CD4-positive, alpha-beta memory T cell (primary cell): ENCODE data around the gene ZNF385C. TPM values are rescaled to one million over a fixed set of nuclear protein-coding genes. Genes with fewer than 3 reads are reported as not detected.

Source experiments
- CTCF ChIA-PET: fragments of 350-600 bp; sonication (Branson Sonifier 250); formaldehyde crosslinking; loops from one replicate; lab custom pipeline; 2021; ENCODE audit warnings: inconsistent platforms; ENCODE audit not compliant: partially characterized antibody; lab: Charles Lee
- POLR2A ChIA-PET: fragments of 350-600 bp; sonication (Branson Sonifier 250); formaldehyde crosslinking; loops from one replicate; lab custom pipeline; 2021; ENCODE audit not compliant: partially characterized antibody; lab: Charles Lee
- DNase-seq, 5 donors: peaks; one replicate each; pipeline versions ENCODE4 v3.0.0 to v3.0.0-alpha.2; 2020 to 2022; ENCODE audit warnings: mixed read lengths in 1 of 5
- H3K27ac ChIP-seq: one replicate; pipeline ENCODE4 v1.7.0; 2013; ENCODE audit warnings: low read depth, low read length
- H3K27me3 ChIP-seq: 2 replicates; pipeline ENCODE4 v1.7.0; 2013; ENCODE audit warnings: mild to moderate bottlenecking, low read length, moderate library complexity; ENCODE audit not compliant: insufficient read depth
- H3K36me3 ChIP-seq: 2 replicates; pipeline ENCODE4 v1.7.0; 2013; ENCODE audit warnings: mild to moderate bottlenecking, low read length, moderate library complexity; ENCODE audit not compliant: insufficient read depth
- H3K4me1 ChIP-seq: 2 replicates; pipeline ENCODE4 v1.7.0; 2013; ENCODE audit warnings: mild to moderate bottlenecking, low read length, moderate library complexity; ENCODE audit not compliant: insufficient read depth
- H3K4me3 ChIP-seq, 2 donors: one replicate each; pipeline ENCODE4 v1.7.0; 2013; ENCODE audit warnings: low read length in 2 of 2, mild to moderate bottlenecking in 1 of 2
- H3K9me3 ChIP-seq, 2 donors: one replicate each; pipeline ENCODE4 v1.7.0; 2013; ENCODE audit warnings: low read length in 2 of 2, control low read depth in 1 of 2; ENCODE audit not compliant: control insufficient read depth in 1 of 2
- H3K27ac Mint-ChIP-seq, 7 donors: one replicate each; pipeline ENCODE4 v1.8.0; 2020 to 2021; ENCODE audit warnings: mixed read lengths in 7 of 7, mild to moderate bottlenecking in 6 of 7, inconsistent platforms in 3 of 7, moderate library complexity in 3 of 7
- H3K27me3 Mint-ChIP-seq, 2 donors: one replicate each; pipeline ENCODE4 v1.8.0; 2020 to 2021; ENCODE audit warnings: mixed read lengths in 2 of 2
- H3K36me3 Mint-ChIP-seq, 2 donors: one replicate each; pipeline ENCODE4 v1.8.0; 2020 to 2021; ENCODE audit warnings: mixed read lengths in 2 of 2, inconsistent platforms in 1 of 2, mild to moderate bottlenecking in 1 of 2
- H3K4me1 Mint-ChIP-seq, 4 donors: one replicate each; pipeline ENCODE4 v1.8.0; 2020 to 2021; ENCODE audit warnings: mixed read lengths in 4 of 4, mild to moderate bottlenecking in 1 of 4
- H3K4me3 Mint-ChIP-seq, 8 donors: one replicate each; pipeline ENCODE4 v1.8.0; 2020 to 2021; ENCODE audit warnings: mixed read lengths in 8 of 8, mild to moderate bottlenecking in 7 of 8, moderate library complexity in 6 of 8, inconsistent platforms in 3 of 8
- H3K9me3 Mint-ChIP-seq, 8 donors: one replicate each; pipeline ENCODE4 v1.8.0; 2020 to 2021; ENCODE audit warnings: mixed read lengths in 8 of 8, mild to moderate bottlenecking in 5 of 8, inconsistent platforms in 3 of 8, moderate library complexity in 1 of 8
- intact Hi-C: fragments of 100-400 bp; cut with micrococcal nuclease; formaldehyde crosslinking; loops from one replicate; pipeline ENCODE4 v1.15.1; 2023
- polyA plus RNA-seq, 2 donors: library from polyadenylated mRNA; unstranded; fragments of 300-500 nt; fragmentation: Illumina TruSeq; gene quantifications; one replicate each; pipeline ENCODE4 v1.2.3, GENCODE V29; 2021
- total RNA-seq, 2 experiments: library from RNA; stranded (reverse); gene quantifications; one replicate each; pipeline ENCODE4 v1.2.3, GENCODE V29; 2021

Gene ZNF385C
- total and polyA plus RNA-seq, 4 experiments from 2014 or later = 0.36 TPM; not detected in 3

DNA sequence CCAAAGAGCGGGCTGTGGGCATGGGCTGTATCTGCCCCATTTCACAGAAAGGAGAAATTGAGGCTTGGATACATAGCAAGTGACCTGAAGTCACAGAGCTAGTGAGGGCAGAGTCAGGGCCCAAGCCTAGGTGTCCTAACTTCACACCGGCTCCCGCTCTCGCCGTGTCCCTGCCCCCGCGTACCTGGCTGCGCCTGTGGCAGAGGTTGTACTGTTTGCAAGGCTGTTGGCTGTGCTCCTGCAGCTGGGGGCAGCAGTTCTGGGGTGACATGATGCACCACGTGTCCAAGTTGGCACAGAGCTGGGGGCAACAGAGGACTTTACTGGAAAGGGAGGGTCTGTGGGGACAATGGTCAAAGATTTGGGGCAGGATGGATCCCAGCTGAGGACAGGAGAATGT lies 10.8 kb upstream of the ZNF385C start:
- intact Hi-C loops = no loop called here
- Mint-ChIP-seq H3K4me3 (peak overlapping the region in 2 of 8 donors; percentile 30 to 58), H3K27ac (peak overlapping the region in 4 of 7 donors; percentile 24 to 60 (median 52)), H3K27me3 (no peaks in the 10 kb centered on the region), H3K9me3 (peaks cover 0 to 3% (median 0%) of the 10 kb centered on the region in 8 donors), H3K4me1 (peaks cover 21 to 55% (median 41%) of the 10 kb centered on the region in 4 donors), H3K36me3 (peaks cover 5 to 22% of the 10 kb centered on the region in 2 donors)
- Histone ChIP-seq H3K4me1 (peaks cover 44% of the 10 kb centered on the region), H3K27me3 (no peaks in the 10 kb centered on the region), H3K27ac (no peak overlapping the region), H3K9me3 (no peaks in the 10 kb centered on the region), H3K36me3 (peaks cover 7% of the 10 kb centered on the region), H3K4me3 (no peak overlapping the region)
- ChIA-PET CTCF (interaction anchor here (0.9 to 7.9 kb wide), 5 partner anchors 8 to 90 kb away, joined by 4 to 88 read pairs (median 10); partner anchors contain the start of genes DNAJC7 and NKIRAS2), POLR2A (interaction anchor here (1.2 to 1.3 kb wide), 2 partner anchors 10 to 143 kb away, joined by 4 read pairs; partner anchors contain the start of gene CNP)
- no peak for DNase-seq

GRCh38 chr17:42107597-42108576 lies 9.6 kb upstream of the ZNF385C start:
- POLR2A ChIA-PET = interaction anchor here (1.0 to 1.2 kb wide), 4 partner anchors 8 to 141 kb away, joined by 3 to 5 read pairs (median 4); partner anchors contain the start of genes CNP, DNAJC7 and NKIRAS2
- intact Hi-C loops = no loop called here
- peak overlapping the region; percentile 51 to 68 (median 59) for H3K4me3 Mint-ChIP-seq
- H3K27me3 ChIP-seq = no peaks in the 10 kb centered on the region
- peaks cover 7% of the 10 kb centered on the region for H3K36me3 ChIP-seq
- no peaks in the 10 kb centered on the region for H3K27me3 Mint-ChIP-seq
- no peak overlapping the region for H3K27ac ChIP-seq
- H3K4me1 Mint-ChIP-seq = peaks cover 21 to 53% (median 40%) of the 10 kb centered on the region in 4 donors
- DNase-seq = peak; percentile 86 to 89 (median 87)
- peaks cover 0 to 3% (median 0%) of the 10 kb centered on the region in 8 donors for H3K9me3 Mint-ChIP-seq
- CTCF ChIA-PET = interaction anchor here (0.9 to 7.9 kb wide), 7 partner anchors 8 to 90 kb away, joined by 4 to 88 read pairs (median 5); partner anchors contain the start of gene DNAJC7
- H3K36me3 Mint-ChIP-seq = peaks cover 5 to 24% of the 10 kb centered on the region in 2 donors
- H3K9me3 ChIP-seq = no peaks in the 10 kb centered on the region
- no peak overlapping the region for H3K4me3 ChIP-seq
- H3K27ac Mint-ChIP-seq = peak overlapping the region in 5 of 7 donors; percentile 43 to 83 (median 58)
- H3K4me1 ChIP-seq = peaks cover 38% of the 10 kb centered on the region

- Mint-ChIP-seq H3K36me3 (peaks cover 5 to 19% of the 10 kb centered on the region in 2 donors), H3K9me3 (peaks cover 0 to 3% (median 0%) of the 10 kb centered on the region in 8 donors), H3K4me1 (peaks cover 17 to 46% (median 34%) of the 10 kb centered on the region in 4 donors), H3K4me3 (peak overlapping the region in 5 of 8 donors; percentile 54 to 68 (median 61)), H3K27ac (peak overlapping the region in 1 of 7 donors; percentile 79), H3K27me3 (no peaks in the 10 kb centered on the region)
- Histone ChIP-seq H3K36me3 (peaks cover 7% of the 10 kb centered on the region), H3K4me1 (peaks cover 34% of the 10 kb centered on the region), H3K9me3 (no peaks in the 10 kb centered on the region), H3K4me3 (no peak overlapping the region), H3K27ac (no peak overlapping the region), H3K27me3 (no peaks in the 10 kb centered on the region)
- intact Hi-C loops = no loop called here
- no peak for DNase-seq
- POLR2A ChIA-PET = interaction anchor here (0.7 to 1.2 kb wide), 3 partner anchors 9 to 143 kb away, joined by 3 to 5 read pairs (median 3); partner anchors contain the start of gene CNP
- CTCF ChIA-PET = interaction anchor here (0.6 to 7.9 kb wide), 7 partner anchors 9 to 1473 kb away, joined by 3 to 88 read pairs (median 6); partner anchors contain the start of gene DNAJC7
Measured at GRCh38 chr17:42107124-42107523, 8.9 kb upstream of the ZNF385C start.

DNA sequence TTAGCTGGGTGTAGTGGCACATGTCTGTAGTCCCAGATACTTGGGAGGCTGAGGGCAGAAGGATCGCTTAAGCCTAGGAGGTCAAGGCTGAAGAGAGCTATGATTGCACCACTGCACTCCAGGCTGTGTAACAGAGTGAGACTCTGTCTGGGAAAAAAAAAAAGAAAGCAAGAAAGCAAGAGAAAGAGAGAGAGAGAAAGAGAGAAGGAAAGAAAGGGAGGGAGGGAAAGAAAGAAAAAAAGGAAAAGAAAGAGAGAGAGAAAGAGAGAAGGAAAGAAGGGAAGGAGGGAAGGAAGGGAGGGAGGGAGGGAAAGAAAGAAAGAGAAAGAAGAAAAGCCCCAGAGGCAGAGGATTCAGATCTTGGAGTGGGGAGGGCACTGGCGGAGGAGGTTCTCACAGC lies 7.7 kb upstream of the ZNF385C start:
- peaks cover 23% of the 10 kb centered on the region for H3K4me1 ChIP-seq
- H3K27ac ChIP-seq = no peak overlapping the region
- H3K27me3 ChIP-seq = no peaks in the 10 kb centered on the region
- Mint-ChIP-seq H3K9me3 (peaks cover 0 to 3% (median 0%) of the 10 kb centered on the region in 8 donors), H3K36me3 (peaks cover 5 to 19% of the 10 kb centered on the region in 2 donors), H3K27ac (no peak overlapping the region), H3K4me3 (peak overlapping the region in 3 of 8 donors; percentile 20 to 52 (median 21)), H3K27me3 (no peaks in the 10 kb centered on the region), H3K4me1 (peaks cover 13 to 35% (median 24%) of the 10 kb centered on the region in 4 donors)
- CTCF ChIA-PET = interaction anchor here (2.0 kb wide), 1 partner anchor 143 kb away, joined by 7 read pairs; no protein-coding TSS in a partner anchor
- no peak for DNase-seq
- intact Hi-C loops = no loop called here
- peaks cover 7% of the 10 kb centered on the region for H3K36me3 ChIP-seq
- no peak overlapping the region for H3K4me3 ChIP-seq
- H3K9me3 ChIP-seq = no peaks in the 10 kb centered on the region
- POLR2A ChIA-PET = interaction anchor here (1.2 kb wide), 1 partner anchor 8 kb away, joined by 3 read pairs; no protein-coding TSS in a partner anchor

- peak overlapping the region in 1 of 7 donors; percentile 57 for H3K27ac Mint-ChIP-seq
- peaks cover 7% of the 10 kb centered on the region for H3K36me3 ChIP-seq
- H3K4me3 Mint-ChIP-seq = no peak overlapping the region
- CTCF ChIA-PET = interaction anchor here (1.2 to 1.9 kb wide), 4 partner anchors 9 to 79 kb away, joined by 4 to 7 read pairs (median 6); partner anchors contain the start of gene DHX58
- no peaks in the 10 kb centered on the region for H3K27me3 ChIP-seq
- DNase-seq = no peak
- H3K27me3 Mint-ChIP-seq = no peaks in the 10 kb centered on the region
- H3K27ac ChIP-seq = no peak overlapping the region
- intact Hi-C loops = no loop called here
- H3K4me1 ChIP-seq = peaks cover 13% of the 10 kb centered on the region
- no peak overlapping the region for H3K4me3 ChIP-seq
- H3K4me1 Mint-ChIP-seq = peaks cover 3 to 23% (median 13%) of the 10 kb centered on the region in 4 donors
- H3K9me3 ChIP-seq = no peaks in the 10 kb centered on the region
- no peaks in the 10 kb centered on the region for H3K9me3 Mint-ChIP-seq
- peaks cover 0 to 15% of the 10 kb centered on the region in 2 donors for H3K36me3 Mint-ChIP-seq
- POLR2A ChIA-PET = interaction anchor here (1.0 kb wide), 1 partner anchor 8 kb away, joined by 4 read pairs; the partner anchor contains the start of gene DHX58
Measured at GRCh38 chr17:42104264-42104663, 6.0 kb upstream of the ZNF385C start.

DNA sequence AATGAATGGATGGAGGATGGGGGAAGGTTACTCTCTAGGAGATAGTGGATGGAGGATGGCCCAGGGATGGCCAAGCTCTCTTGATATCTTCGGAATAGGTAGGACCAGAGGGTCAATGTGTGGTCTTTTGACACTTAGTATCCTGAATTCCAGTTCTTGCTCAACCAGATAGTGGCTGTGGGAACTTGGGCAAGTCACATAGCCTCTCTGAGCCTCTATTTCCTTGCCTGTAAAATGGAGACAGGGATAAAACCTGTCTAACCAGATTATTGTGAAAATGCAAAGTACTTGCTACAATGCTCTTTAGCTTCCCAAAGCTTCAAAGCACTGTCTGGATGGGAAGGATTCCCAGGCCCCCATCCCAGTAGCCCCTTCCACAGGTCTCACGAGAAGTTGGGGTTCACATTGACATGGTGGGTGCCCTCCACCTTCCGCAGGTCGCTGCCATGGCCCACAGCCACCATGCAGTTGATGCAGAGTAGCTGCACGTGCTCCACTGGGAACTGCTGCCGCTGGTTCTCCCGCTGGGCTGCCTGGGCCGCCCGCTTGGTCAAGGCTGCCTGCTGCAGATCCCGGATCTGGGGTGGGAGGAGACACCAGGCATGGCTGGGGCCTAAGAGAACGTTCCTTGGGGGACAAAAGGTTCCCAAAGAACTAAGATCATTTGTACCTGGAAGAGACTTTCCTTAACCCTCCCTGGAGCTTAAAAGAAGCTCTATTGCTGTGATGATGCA lies 5.1 kb upstream of the ZNF385C start:
- no peak overlapping the region for H3K4me3 Mint-ChIP-seq
- no peak overlapping the region for H3K27ac ChIP-seq
- intact Hi-C loops = no loop called here
- no peaks in the 10 kb centered on the region for H3K9me3 ChIP-seq
- no peak for DNase-seq
- H3K9me3 Mint-ChIP-seq = no peaks in the 10 kb centered on the region
- no peaks in the 10 kb centered on the region for H3K27me3 ChIP-seq
- CTCF ChIA-PET = interaction anchor here (0.7 to 1.9 kb wide), 7 partner anchors 9 to 423 kb away, joined by 3 to 7 read pairs (median 4); partner anchors contain the start of gene DHX58
- H3K36me3 Mint-ChIP-seq = peaks cover 0 to 9% of the 10 kb centered on the region in 2 donors
- H3K27ac Mint-ChIP-seq = no peak overlapping the region
- POLR2A ChIA-PET = interaction anchor here (1.0 kb wide), 1 partner anchor 9 kb away, joined by 4 read pairs; the partner anchor contains the start of gene DHX58
- no peak overlapping the region for H3K4me3 ChIP-seq
- H3K4me1 ChIP-seq = peaks cover 13% of the 10 kb centered on the region
- no peaks in the 10 kb centered on the region for H3K27me3 Mint-ChIP-seq
- peaks cover 7% of the 10 kb centered on the region for H3K36me3 ChIP-seq
- H3K4me1 Mint-ChIP-seq = peaks cover 1 to 15% (median 8%) of the 10 kb centered on the region in 4 donors
